GM23338 (cell line): ENCODE data around the gene GRIN2C. TPM values are rescaled to one million over a fixed set of nuclear protein-coding genes. Genes with fewer than 3 reads are reported as not detected.

Source experiments
- ATAC-seq: fragments of 200-7000 bp; cut with Tn5 transposase; 3 replicates; pipeline ENCODE4 v1.9.1; 2020
- DNase-seq: peaks from one replicate; pipeline ENCODE4 v3.0.0-alpha.2; 2015; ENCODE audit warnings: low spot score
- H2AFZ ChIP-seq: fragments of 200-600 bp; sonication (generic); 2 replicates; pipeline ENCODE4 v1.8.0; 2016; ENCODE audit warnings: antibody characterized with exemption, mild to moderate bottlenecking, moderate library complexity
- H3F3A ChIP-seq: fragments of 200-600 bp; sonication (generic); replicated peaks from 2 replicates; pipeline ENCODE4 v1.8.0; 2017; ENCODE audit warnings: antibody characterized with exemption, mixed run types, low read depth
- H3K27ac ChIP-seq: fragments of 200-600 bp; sonication (generic); 2 replicates; pipeline ENCODE4 v1.6.1; 2016; ENCODE audit warnings: low read depth
- H3K27me3 ChIP-seq: fragments of 200-600 bp; sonication (generic); 2 replicates; pipeline ENCODE4 v1.8.0; 2016; ENCODE audit warnings: mild to moderate bottlenecking, mixed run types, moderate library complexity; ENCODE audit not compliant: insufficient read depth
- H3K36me3 ChIP-seq: fragments of 200-600 bp; sonication (generic); 2 replicates; pipeline ENCODE4 v1.8.0; 2016; ENCODE audit warnings: mild to moderate bottlenecking; ENCODE audit not compliant: insufficient read depth
- H3K4me1 ChIP-seq: fragments of 200-600 bp; sonication (generic); 2 replicates; pipeline ENCODE4 v1.8.0; 2016; ENCODE audit warnings: mild to moderate bottlenecking, moderate library complexity; ENCODE audit not compliant: insufficient read depth
- H3K4me2 ChIP-seq: fragments of 200-600 bp; sonication (generic); 2 replicates; pipeline ENCODE4 v1.7.1; 2017; ENCODE audit warnings: mixed run types
- H3K4me3 ChIP-seq: fragments of 200-600 bp; sonication (generic); 2 replicates; pipeline ENCODE4 v1.6.1; 2016; ENCODE audit warnings: mixed run types
- H3K79me2 ChIP-seq: fragments of 200-600 bp; sonication (generic); replicated peaks from 2 replicates; pipeline ENCODE4 v1.8.0; 2017; ENCODE audit warnings: mild to moderate bottlenecking; ENCODE audit not compliant: insufficient read depth
- H3K9me2 ChIP-seq: fragments of 200-600 bp; sonication (generic); 2 replicates; pipeline ENCODE4 v1.8.0; 2017; ENCODE audit not compliant: insufficient read depth
- H4K20me1 ChIP-seq: fragments of 200-600 bp; sonication (generic); replicated peaks from 2 replicates; pipeline ENCODE4 v1.8.0; 2017; ENCODE audit warnings: mild to moderate bottlenecking; ENCODE audit not compliant: insufficient read depth
- H3K27ac Mint-ChIP-seq: 2 replicates; pipeline ENCODE4 v1.8.0; 2020; ENCODE audit warnings: inconsistent platforms, mild to moderate bottlenecking, moderate library complexity, mixed read lengths
- H3K27me3 Mint-ChIP-seq: 3 replicates; pipeline ENCODE4 v1.8.0; 2022; ENCODE audit warnings: low read depth, mild to moderate bottlenecking, moderate library complexity, mixed read lengths, inconsistent platforms; ENCODE audit not compliant: insufficient read depth, poor library complexity
- H3K36me3 Mint-ChIP-seq: 3 replicates; pipeline ENCODE4 v1.8.0; 2021; ENCODE audit warnings: low read depth, mild to moderate bottlenecking, inconsistent platforms, moderate library complexity, mixed read lengths
- H3K4me1 Mint-ChIP-seq: 3 replicates; pipeline ENCODE4 v1.8.0; 2020; ENCODE audit warnings: mild to moderate bottlenecking, inconsistent platforms, mixed read lengths
- H3K4me3 Mint-ChIP-seq: 3 replicates; pipeline ENCODE4 v1.8.0; 2021; ENCODE audit warnings: moderate library complexity, mild to moderate bottlenecking, inconsistent platforms, mixed read lengths
- H3K9me3 Mint-ChIP-seq: 3 replicates; pipeline ENCODE4 v1.8.0; 2020; ENCODE audit warnings: moderate library complexity, mild to moderate bottlenecking, inconsistent platforms, mixed read lengths
- EZH2phosphoT487 ChIP-seq: fragments of 200-600 bp; sonication (generic); IDR thresholded peaks from one replicate; pipeline ENCODE4 v1.8.1; 2018; ENCODE audit warnings: antibody characterized with exemption; ENCODE audit not compliant: unreplicated experiment
- JUNB ChIP-seq: IDR thresholded peaks from one replicate; pipeline ENCODE4 v1.6.1; 2016; ENCODE audit warnings: antibody characterized with exemption; ENCODE audit not compliant: unreplicated experiment
- STAT1 ChIP-seq: IDR thresholded peaks from one replicate; pipeline ENCODE4 v1.6.1; 2016; ENCODE audit warnings: antibody characterized with exemption; ENCODE audit not compliant: unreplicated experiment
- ZNF114 ChIP-seq: fragments of 250-450 bp; sonication (Bioruptor Pico); IDR thresholded peaks from 2 replicates; pipeline ENCODE4 v1.5.0; 2020; ENCODE audit warnings: mild to moderate bottlenecking, moderate library complexity
- ZNF331 ChIP-seq: fragments of 250-450 bp; sonication (Bioruptor Pico); IDR thresholded peaks from 2 replicates; pipeline ENCODE4 v1.5.0; 2020; ENCODE audit warnings: low read depth, mild to moderate bottlenecking, moderate library complexity
- polyA plus RNA-seq: library from polyadenylated mRNA; unstranded; fragments of >200 nt; fragmentation: Nextera tagmentation; extraction: Ambion mirVana; gene quantifications from 2 replicates; pipeline ENCODE4 v1.2.1, GENCODE V29; 2016
- total RNA-seq: library from RNA; depleted of rRNA; stranded (reverse); fragments of >200 nt; shearing (Covaris generic); gene quantifications from 2 replicates; pipeline ENCODE4 v1.2.3, GENCODE V29; 2014
- TF ChIP-seq, protein P1 (sequence below), 2 experiments: fragments of 200-600 bp in 1 of 2; sonication (generic) in 1 of 2; conservative IDR thresholded peaks; 2 replicates each; pipeline versions ENCODE4 v1.5.1 to v1.6.1; 2016 to 2017; ENCODE audit warnings: antibody characterized with exemption in 2 of 2, low read depth in 2 of 2, mild to moderate bottlenecking in 2 of 2, moderate library complexity in 1 of 2
- TF ChIP-seq, protein P2 (sequence below): IDR thresholded peaks from 2 replicates; pipeline ENCODE4 v1.6.1; 2016; ENCODE audit warnings: antibody characterized with exemption

Gene GRIN2C
- total and polyA plus RNA-seq, 2 experiments from 2014 or later, result 0.10 to 0.19 TPM

DNA sequence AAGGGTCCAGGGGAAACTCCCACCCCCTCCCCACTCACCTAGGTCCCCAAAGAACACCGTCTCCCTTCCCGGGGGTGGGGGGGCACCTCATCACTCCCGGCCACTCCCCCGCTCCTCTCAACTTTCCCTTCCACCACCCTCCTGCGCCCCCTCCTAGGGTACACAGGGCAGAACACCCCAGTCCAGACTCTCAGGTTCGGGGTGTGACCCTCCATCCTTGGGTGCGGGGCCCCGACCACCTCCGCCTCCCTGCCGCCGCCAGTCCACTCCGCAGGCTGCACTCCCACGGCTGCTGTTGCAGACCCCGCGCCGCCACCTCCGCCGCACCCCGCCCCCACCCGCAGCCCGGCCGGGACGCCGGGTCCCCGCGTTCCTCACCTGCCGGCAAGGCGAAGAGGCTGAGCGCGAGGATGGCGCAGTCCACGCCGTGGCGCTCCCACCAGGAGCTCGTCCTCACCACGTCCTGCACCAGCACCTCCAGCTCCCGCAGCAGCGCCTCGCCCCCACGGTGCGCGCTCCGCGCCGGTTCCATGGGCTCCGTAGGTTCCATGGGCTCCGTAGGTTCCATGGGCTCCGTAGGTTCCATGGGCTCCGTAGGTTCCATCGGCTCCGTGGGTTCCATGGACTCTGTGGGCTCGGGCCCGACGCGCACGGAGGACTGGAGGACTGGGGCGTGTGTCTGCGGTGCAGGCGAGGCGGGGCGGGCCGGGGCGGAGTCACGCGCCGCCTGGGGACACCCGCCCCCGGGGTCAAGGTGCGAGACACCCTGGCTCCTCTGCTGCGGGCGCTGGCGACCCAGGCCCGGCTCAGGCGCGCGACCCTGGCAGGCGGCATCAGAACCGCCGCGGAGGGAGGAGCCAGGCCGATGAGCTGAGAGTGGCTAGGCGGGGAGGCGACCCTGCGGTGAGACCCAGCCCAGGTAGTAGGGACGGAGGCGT lies 33.6 kb upstream of the GRIN2C start, which contains the start of gene FADS6 (continued):
- no peak for TF ChIP-seq JUNB
- no peak for TF ChIP-seq STAT1
- TF ChIP-seq, protein P1, sequence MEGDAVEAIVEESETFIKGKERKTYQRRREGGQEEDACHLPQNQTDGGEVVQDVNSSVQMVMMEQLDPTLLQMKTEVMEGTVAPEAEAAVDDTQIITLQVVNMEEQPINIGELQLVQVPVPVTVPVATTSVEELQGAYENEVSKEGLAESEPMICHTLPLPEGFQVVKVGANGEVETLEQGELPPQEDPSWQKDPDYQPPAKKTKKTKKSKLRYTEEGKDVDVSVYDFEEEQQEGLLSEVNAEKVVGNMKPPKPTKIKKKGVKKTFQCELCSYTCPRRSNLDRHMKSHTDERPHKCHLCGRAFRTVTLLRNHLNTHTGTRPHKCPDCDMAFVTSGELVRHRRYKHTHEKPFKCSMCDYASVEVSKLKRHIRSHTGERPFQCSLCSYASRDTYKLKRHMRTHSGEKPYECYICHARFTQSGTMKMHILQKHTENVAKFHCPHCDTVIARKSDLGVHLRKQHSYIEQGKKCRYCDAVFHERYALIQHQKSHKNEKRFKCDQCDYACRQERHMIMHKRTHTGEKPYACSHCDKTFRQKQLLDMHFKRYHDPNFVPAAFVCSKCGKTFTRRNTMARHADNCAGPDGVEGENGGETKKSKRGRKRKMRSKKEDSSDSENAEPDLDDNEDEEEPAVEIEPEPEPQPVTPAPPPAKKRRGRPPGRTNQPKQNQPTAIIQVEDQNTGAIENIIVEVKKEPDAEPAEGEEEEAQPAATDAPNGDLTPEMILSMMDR (conservative IDR thresholded peaks at IDR 0.05; ENCODE audit: low read depth in 2 of 2), result no peak
- TF ChIP-seq ZNF114 (CRISPR knock-in tag), result no peak
- no peak for TF ChIP-seq EZH2phosphoT487

GRCh38 chr17:74892013-74892841 lies 32.5 kb upstream of the GRIN2C start:
- H3K4me1 Mint-ChIP-seq, result peaks cover 13% of the 10 kb centered on the region; the same call in 2 of the 3 replicates
- peaks cover 50% of the 10 kb centered on the region for H3K27me3 Mint-ChIP-seq
- H3K36me3 Mint-ChIP-seq, result no peaks in the 10 kb centered on the region
- no peaks in the 10 kb centered on the region for H3K36me3 ChIP-seq
- H4K20me1 ChIP-seq, result no peaks in the 10 kb centered on the region
- TF ChIP-seq JUNB (no peak), STAT1 (no peak), ZNF331 (CRISPR knock-in tag) (no peak)
- TF ChIP-seq, protein P1 (conservative IDR thresholded peaks at IDR 0.05; ENCODE audit: low read depth in 2 of 2), result 0 out of 4 replicates have a peak, but pooled peaks have one; percentile 12 to 14
- TF ChIP-seq, protein P2, sequence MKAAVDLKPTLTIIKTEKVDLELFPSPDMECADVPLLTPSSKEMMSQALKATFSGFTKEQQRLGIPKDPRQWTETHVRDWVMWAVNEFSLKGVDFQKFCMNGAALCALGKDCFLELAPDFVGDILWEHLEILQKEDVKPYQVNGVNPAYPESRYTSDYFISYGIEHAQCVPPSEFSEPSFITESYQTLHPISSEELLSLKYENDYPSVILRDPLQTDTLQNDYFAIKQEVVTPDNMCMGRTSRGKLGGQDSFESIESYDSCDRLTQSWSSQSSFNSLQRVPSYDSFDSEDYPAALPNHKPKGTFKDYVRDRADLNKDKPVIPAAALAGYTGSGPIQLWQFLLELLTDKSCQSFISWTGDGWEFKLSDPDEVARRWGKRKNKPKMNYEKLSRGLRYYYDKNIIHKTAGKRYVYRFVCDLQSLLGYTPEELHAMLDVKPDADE, result no peak
- 0 out of 2 replicates have a peak overlapping the region, but pooled peaks have one; percentile 10 for H2AFZ ChIP-seq
- peak overlapping the region; percentile 92; the same call in 1 of the 2 replicates for H3K4me2 ChIP-seq
- H3K27ac Mint-ChIP-seq, result no peak overlapping the region
- H3K4me3 Mint-ChIP-seq, result peak overlapping the region; percentile 65
- H3K79me2 ChIP-seq, result no peaks in the 10 kb centered on the region
- ATAC-seq (no peak; the same call in 2 of the 3 replicates), DNase-seq (no peak)
- 0 out of 2 replicates have a peak, but pooled peaks cover 3% of the 10 kb centered on the region for H3K4me1 ChIP-seq
- H3K4me3 ChIP-seq, result peak overlapping the region; percentile 76; the same call in 1 of the 2 replicates
- peaks cover 61% of the 10 kb centered on the region for H3K27me3 ChIP-seq
- H3K9me3 Mint-ChIP-seq, result no peaks in the 10 kb centered on the region
- H3K27ac ChIP-seq, result no peak overlapping the region
- H3F3A ChIP-seq, result no peaks in the 10 kb centered on the region
- no peaks in the 10 kb centered on the region for H3K9me2 ChIP-seq
